ENCODE data around the gene TRIM69.
A peak's percentile ranks its signal among the peaks of the same experiment; 100 is the strongest.
"Not testable (repeated sequence)": the region's sequence is repeated elsewhere in the genome, so short reads cannot be mapped to it uniquely, and the experiment has no call there.

Gene TRIM69

DNA sequence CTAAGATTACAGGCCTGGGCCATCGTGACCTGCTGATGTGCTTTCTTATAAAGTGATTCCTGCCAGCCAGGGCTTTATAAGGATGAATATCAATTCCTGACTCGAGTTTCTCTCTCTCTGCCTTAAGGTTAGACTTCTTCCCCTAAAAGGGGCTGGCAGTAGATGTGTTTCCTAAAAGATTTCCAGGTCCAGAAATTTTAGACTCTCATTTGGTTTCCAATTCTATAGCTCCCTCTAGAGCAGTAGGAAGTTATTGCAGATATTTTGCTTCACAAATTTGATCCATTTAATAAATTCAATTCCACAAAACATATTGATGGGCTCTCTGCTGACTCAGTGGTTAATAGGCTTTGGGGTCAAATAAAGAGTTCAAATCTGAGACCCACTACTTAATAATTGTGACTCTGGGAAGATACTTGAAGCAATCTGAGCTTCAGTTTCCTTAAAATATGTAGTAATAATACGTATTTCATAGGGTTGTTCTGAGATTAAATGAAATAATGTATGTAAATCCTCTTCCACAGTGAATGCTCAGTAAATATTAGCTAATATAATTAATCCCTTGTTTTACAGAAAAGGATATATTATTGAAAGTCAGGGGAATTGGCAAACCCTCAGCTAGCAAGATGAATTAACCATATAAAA, 2.1 kb downstream of the TRIM69 start:
- in situ Hi-C loops (cut with HindIII; ENCODE audit: low pct_unique_long_range_greater_than_20kb, low sequenced_read_pairs): no loop called here
- DNase-seq (ENCODE audit: low read depth in 1 of 2, low spot score in 1 of 2): peak; percentile 41 to 76
- no peak for TF ChIP-seq JUND (IDR thresholded peaks at IDR 0.05; ENCODE audit: low read depth)

DNA sequence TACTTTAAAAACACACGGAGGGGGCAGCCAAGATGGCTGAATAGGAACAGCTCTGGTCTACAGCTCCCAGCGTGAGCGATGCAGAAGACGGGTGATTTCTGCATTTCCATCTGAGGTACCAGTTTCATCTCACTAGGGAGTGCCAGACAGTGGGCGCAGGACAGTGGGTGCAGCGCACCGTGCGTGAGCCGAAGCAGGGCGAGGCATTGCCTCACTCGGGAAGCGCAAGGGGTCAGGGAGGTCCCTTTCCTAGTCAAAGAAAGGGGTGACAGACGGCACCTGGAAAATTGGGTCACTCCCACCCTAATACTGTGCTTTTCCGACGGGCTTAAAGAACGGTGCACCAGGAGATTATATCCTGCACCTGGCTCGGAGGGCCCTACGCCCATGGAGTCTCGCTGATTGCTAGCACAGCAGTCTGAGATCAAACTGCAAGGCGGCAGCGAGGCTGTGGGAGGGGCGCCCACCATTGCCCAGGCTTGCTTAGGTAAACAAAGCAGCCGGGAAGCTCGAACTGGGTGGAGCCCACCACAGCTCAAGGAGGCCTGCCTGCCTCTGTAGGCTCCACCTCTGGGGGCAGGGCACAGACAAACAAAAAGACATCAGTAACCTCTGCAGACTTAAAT, 3.0 kb downstream of the TRIM69 start:
- in situ Hi-C loops (cut with HindIII; ENCODE audit: low pct_unique_long_range_greater_than_20kb, low sequenced_read_pairs); DNase-seq (ENCODE audit: low read depth in 1 of 2, low spot score in 1 of 2): not testable (repeated sequence)

DNA sequence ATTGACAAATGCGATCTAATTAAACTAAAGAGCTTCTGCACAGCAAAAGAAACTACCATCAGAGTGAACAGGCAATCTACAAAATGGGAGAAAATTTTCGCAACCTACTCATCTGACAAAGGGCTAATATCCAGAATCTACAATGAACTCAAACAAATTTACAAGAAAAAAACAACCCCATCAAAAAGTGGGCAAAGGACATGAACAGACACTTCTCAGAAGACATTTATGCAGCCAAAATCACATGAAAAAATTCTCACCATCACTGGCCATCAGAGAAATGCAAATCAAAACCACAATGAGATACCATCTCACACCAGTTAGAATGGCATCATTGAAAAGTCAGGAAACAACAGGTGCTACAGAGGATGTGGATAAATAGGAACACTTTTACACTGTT, 7.1 kb downstream of the TRIM69 start:
- in situ Hi-C loops (cut with HindIII; ENCODE audit: low pct_unique_long_range_greater_than_20kb, low sequenced_read_pairs); DNase-seq (ENCODE audit: low read depth in 1 of 2, low spot score in 1 of 2): not testable (repeated sequence)

DNA sequence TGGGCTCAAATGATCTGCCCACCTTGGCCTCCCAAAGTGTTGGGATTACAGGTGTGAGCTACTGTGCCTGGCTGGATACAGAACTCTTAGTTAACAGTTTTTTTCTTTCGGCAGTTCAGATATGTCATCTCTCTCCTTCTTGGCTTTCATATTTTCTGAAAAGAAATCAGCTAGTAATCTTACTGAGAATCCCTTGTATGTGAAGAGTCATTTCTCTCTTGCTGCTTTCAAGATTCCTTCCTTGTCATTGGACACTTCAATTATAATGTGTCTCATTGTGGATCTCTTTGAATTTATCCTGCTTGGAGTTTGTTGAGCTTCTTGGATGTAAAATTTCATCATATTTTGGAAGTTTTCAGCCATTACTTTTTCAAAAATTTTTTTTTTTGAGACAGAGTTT, 17.0 kb downstream of the TRIM69 start:
- no peak for TF ChIP-seq JUND (IDR thresholded peaks at IDR 0.05; ENCODE audit: low read depth)
- in situ Hi-C loops (cut with HindIII; ENCODE audit: low pct_unique_long_range_greater_than_20kb, low sequenced_read_pairs): no loop called here
- no peak for DNase-seq (ENCODE audit: low read depth in 1 of 2, low spot score in 1 of 2)

DNA sequence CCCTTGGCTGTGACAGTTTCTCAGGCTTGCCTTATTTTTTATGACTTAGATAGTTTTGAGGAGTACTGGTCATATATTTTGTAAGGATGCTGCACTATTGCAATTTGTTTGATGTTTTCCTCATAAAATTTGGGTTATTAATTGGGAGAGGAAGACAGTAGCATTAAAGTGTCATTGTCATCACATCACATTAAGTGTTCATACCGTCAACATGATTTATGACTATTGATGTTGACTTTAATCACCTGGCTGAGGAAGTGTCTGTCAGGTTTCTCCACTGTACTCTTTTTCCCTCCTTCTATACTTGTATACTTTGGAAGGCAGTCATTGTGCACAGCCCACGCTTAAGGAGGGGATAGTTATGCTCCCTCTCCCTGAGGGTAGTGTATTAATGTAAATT, 26.9 kb downstream of the TRIM69 start:
- in situ Hi-C loops (cut with HindIII; ENCODE audit: low pct_unique_long_range_greater_than_20kb, low sequenced_read_pairs): no loop called here
- DNase-seq (ENCODE audit: low read depth in 1 of 2, low spot score in 1 of 2): no peak
- TF ChIP-seq JUND (IDR thresholded peaks at IDR 0.05; ENCODE audit: low read depth): no peak

DNA sequence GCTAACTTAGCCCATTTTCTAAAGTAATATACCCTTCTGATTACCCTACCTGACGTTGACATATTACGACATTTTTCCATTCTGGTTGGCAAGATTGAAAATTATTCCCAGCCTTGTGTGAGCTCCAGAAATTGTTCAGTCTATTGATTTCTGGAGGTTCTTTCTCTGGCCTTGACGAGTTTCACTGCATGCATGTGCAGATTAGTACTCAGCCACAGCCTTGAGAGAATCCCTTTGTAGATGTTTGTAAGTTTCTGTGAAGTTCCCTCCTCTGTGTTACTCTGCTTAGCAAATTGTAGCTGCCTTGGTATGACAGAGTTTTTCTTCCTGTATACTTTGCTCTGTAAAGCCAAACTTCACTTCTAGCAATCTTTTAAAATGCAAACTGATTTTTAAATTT, 27.5 kb downstream of the TRIM69 start:
- TF ChIP-seq JUND (IDR thresholded peaks at IDR 0.05; ENCODE audit: low read depth): no peak
- in situ Hi-C loops (cut with HindIII; ENCODE audit: low pct_unique_long_range_greater_than_20kb, low sequenced_read_pairs): no loop called here

DNA sequence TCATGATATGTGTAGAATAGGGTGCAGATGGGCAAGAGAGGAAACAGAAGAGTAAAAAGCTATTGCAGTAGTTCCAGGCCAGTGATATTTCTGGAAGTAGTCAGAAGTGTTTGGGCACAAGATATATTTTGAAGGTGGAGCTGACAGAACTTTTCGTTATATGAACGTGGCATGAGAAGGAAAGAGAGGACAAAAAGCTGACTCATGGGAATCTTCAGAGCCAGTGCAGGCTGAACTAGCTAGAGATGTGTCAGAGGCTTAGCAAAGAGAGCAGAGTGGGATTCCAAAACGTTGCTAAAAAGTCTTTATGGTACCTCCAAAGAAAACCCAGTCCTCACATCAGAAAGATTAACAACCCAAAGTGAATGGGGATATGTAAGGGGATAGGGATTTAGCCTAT, 28.7 kb downstream of the TRIM69 start:
- no peak for TF ChIP-seq JUND (IDR thresholded peaks at IDR 0.05; ENCODE audit: low read depth)
- in situ Hi-C loops (cut with HindIII; ENCODE audit: low pct_unique_long_range_greater_than_20kb, low sequenced_read_pairs): no loop called here
- DNase-seq (ENCODE audit: low read depth in 1 of 2, low spot score in 1 of 2): no peak

More for the DNA sequence above, 27.5 kb downstream of the TRIM69 start:
- DNase-seq (ENCODE audit: low read depth in 1 of 2, low spot score in 1 of 2): no peak

DNA sequence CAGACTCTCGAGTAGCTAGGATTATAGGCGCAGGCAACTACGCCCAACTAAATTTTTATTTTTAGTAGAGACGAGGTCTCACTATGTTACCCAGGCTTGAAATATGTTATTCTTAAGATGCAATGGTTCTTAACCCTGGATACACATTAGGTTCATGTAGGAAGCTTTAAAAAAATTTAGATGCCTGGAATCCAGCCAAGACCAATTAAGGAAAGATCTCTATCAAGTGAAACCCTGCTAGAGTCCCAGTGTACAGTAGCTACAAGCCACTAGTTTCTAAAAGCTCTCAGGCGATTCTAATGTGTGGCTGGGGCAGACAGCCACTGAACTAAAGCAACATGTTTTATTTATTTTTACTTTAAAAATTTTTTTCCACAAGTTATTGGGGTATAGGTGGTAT, 33.2 kb downstream of the TRIM69 start:
- no peak for DNase-seq (ENCODE audit: low read depth in 1 of 2, low spot score in 1 of 2)
- TF ChIP-seq JUND (IDR thresholded peaks at IDR 0.05; ENCODE audit: low read depth): no peak
- in situ Hi-C loops (cut with HindIII; ENCODE audit: low pct_unique_long_range_greater_than_20kb, low sequenced_read_pairs): no loop called here

DNA sequence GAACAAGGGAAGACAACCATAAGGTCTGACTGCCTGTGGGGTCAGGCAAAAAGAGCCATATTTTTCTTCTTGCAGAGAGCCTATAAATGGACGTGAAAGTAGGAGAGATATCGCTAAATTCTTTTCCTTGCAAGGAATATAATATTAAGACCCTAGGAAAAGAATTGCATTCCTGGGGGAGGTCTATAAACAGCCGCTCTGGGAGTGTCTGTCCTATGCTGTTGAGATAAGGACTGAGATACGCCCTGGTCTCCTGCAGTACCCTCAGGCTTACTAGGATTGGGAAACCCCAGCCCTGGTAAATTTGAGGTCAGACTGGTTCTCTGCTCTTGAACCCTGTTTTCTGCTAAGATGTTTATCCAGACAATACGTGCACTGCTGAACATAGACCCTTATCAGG, 34.4 kb downstream of the TRIM69 start:
- in situ Hi-C loops (cut with HindIII; ENCODE audit: low pct_unique_long_range_greater_than_20kb, low sequenced_read_pairs); DNase-seq (ENCODE audit: low read depth in 1 of 2, low spot score in 1 of 2): not testable (repeated sequence)

DNA sequence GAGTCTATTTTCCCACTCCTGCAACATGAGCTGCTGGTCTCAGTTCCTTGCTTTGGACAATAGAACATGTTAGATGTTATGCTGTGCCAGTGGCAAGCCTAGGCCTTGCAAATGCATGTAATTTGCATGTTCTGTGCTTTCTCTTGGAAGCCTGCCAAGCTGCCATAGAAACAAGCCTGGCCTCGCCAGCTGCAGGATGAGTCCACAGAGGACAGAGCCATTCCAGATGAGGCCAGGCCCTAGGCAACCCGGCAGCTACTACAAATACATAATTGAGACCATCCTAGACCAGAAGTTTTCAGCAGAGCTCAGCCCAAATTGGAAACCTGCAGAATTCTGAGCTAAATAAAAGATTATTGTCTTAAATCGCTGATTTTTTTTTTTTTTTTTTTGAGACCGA, 39.6 kb downstream of the TRIM69 start:
- no peak for TF ChIP-seq JUND (IDR thresholded peaks at IDR 0.05; ENCODE audit: low read depth)
- in situ Hi-C loops (cut with HindIII; ENCODE audit: low pct_unique_long_range_greater_than_20kb, low sequenced_read_pairs): no loop called here
- no peak for DNase-seq (ENCODE audit: low read depth in 1 of 2, low spot score in 1 of 2)

DNA sequence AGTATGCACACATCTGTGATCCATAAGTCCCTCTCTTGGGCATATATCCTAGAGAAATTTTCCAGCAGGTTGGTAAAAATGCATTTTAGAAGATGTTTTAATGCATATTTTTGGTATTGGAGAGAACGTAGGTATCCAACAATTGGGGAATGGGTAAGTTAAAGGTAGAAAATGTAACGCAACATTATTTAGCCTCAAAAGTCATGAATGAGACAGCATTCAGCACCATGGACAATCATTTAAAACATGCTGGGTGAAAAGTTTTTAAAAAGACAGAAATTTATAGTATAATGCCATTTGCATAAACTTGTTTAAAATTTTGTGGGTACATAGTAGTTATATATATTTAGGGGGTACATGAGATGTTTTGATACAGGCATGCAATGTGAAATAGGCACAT, 43.4 kb downstream of the TRIM69 start:
- no peak for TF ChIP-seq JUND (IDR thresholded peaks at IDR 0.05; ENCODE audit: low read depth)
- in situ Hi-C loops (cut with HindIII; ENCODE audit: low pct_unique_long_range_greater_than_20kb, low sequenced_read_pairs): no loop called here
- no peak for DNase-seq (ENCODE audit: low read depth in 1 of 2, low spot score in 1 of 2)

DNA sequence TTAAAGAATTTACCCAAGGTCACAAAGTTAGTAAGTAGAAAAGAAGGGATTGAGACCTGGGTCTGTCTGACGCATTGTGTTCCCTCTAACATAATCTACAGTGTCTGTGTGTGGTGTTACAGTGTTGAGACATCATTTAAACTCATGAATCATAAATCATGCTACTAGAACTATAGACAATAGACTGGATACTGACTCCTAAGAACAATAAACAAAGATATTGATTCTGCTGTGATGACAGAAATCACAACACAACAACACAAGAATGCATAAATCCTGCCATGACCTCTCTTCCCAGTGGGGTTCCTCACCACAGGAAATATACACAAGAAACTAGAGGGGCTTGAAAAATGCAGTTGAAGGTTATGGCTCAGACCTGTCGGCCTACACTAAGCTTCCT, 44.3 kb downstream of the TRIM69 start:
- in situ Hi-C loops (cut with HindIII; ENCODE audit: low pct_unique_long_range_greater_than_20kb, low sequenced_read_pairs): no loop called here
- no peak for DNase-seq (ENCODE audit: low read depth in 1 of 2, low spot score in 1 of 2)
- TF ChIP-seq JUND (IDR thresholded peaks at IDR 0.05; ENCODE audit: low read depth): no peak

DNA sequence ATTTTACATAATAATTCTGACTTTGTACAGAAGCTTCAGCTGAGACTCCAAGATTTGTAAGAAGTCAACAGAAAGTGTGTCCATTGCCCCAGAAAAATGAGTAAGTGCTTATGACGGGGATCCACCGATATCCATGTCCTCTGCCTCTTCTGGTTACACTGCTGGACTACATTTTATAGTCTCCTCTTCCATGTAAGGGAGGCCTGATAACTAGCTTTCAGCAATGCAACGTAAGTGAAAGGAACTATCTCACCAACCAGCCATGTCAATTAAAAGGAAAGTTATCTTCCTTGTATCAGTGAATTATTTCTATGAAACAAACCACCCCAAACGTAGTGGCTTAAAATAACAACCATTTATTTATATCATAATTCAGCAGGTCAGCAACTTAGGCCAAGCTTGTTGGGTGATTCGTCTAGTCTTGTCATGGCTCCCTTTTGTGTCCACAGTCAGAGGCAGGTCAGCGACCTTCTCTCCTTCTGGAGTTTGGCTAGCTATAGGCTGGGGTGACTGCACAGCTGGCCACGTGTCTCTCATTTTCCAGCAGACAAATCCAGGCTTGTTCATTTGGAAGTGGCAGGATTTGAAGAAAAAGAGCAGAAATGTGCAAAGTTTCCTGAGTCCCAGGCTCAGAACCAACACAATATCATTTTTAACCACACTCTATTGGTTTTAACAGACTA, 44.9 kb downstream of the TRIM69 start:
- DNase-seq (ENCODE audit: low read depth in 1 of 2, low spot score in 1 of 2): no peak
- in situ Hi-C loops (cut with HindIII; ENCODE audit: low pct_unique_long_range_greater_than_20kb, low sequenced_read_pairs): no loop called here
- no peak for TF ChIP-seq JUND (IDR thresholded peaks at IDR 0.05; ENCODE audit: low read depth)

Measured in T47D (cell line).